Mesothelial cell of epicardium (in vitro differentiated cells): ENCODE measurements around the gene ZNF701. TPM values are rescaled to one million over a fixed set of nuclear protein-coding genes. Genes with fewer than 3 reads are reported as not detected.
"Not testable (repeated sequence)": the region's sequence is repeated elsewhere in the genome, so short reads cannot be mapped to it uniquely, and the experiment has no call there.

ENCODE experiments used
- DNase-seq, 2 experiments: peaks; one replicate each; pipeline ENCODE4 v3.0.0; 2021; ENCODE audit warnings: low spot score in 2 of 2; ENCODE audit not compliant: unreplicated experiment in 2 of 2
- H3K27ac Mint-ChIP-seq: 2 replicates; pipeline ENCODE4 v1.8.0; 2021; ENCODE audit warnings: mixed read lengths
- H3K27me3 Mint-ChIP-seq: 2 replicates; pipeline ENCODE4 v1.8.0; 2021; ENCODE audit warnings: low read depth, mixed read lengths
- H3K36me3 Mint-ChIP-seq: 2 replicates; pipeline ENCODE4 v1.8.0; 2021; ENCODE audit warnings: mixed read lengths
- H3K4me1 Mint-ChIP-seq: 2 replicates; pipeline ENCODE4 v1.8.0; 2021; ENCODE audit warnings: mixed read lengths
- H3K4me3 Mint-ChIP-seq: 2 replicates; pipeline ENCODE4 v1.8.0; 2021; ENCODE audit warnings: mild to moderate bottlenecking, moderate library complexity, mixed read lengths
- H3K9me3 Mint-ChIP-seq: 2 replicates; pipeline ENCODE4 v1.8.0; 2021; ENCODE audit warnings: mixed read lengths
- CTCF ChIP-seq: fragments of 200-600 bp; sonication (generic); IDR thresholded peaks from one replicate; pipeline ENCODE4 v1.5.0; 2021; ENCODE audit warnings: antibody characterized with exemption; ENCODE audit not compliant: unreplicated experiment
- total RNA-seq: library from RNA; stranded (reverse); gene quantifications from 3 replicates; pipeline ENCODE4 v1.2.1, GENCODE V29; 2021

The ZNF701 gene
- total RNA-seq, 1 donor from 2014 or later: 26.3 TPM

GRCh38 chr19:52541608-52542007 is 28.5 kb upstream of the ZNF701 start:
- Mint-ChIP-seq H3K36me3 (peaks cover 19% of the 10 kb centered on the region), H3K4me1 (peaks cover 2% of the 10 kb centered on the region), H3K27me3 (no peaks in the 10 kb centered on the region), H3K9me3 (no peaks in the 10 kb centered on the region), H3K27ac (no peak overlapping the region), H3K4me3 (no peak overlapping the region)
- no peak for DNase-seq
- no peak for TF ChIP-seq CTCF

GRCh38 chr19:52542541-52542940 is 27.5 kb upstream of the ZNF701 start:
- H3K4me1 Mint-ChIP-seq, DNase-seq, H3K4me3 Mint-ChIP-seq, H3K27me3 Mint-ChIP-seq, H3K27ac Mint-ChIP-seq, H3K9me3 Mint-ChIP-seq: not testable (repeated sequence)
- peaks cover 24% of the 10 kb centered on the region for H3K36me3 Mint-ChIP-seq

- Mint-ChIP-seq H3K4me1 (no peaks in the 10 kb centered on the region), H3K27ac (no peak overlapping the region), H3K4me3 (no peak overlapping the region), H3K36me3 (peaks cover 29% of the 10 kb centered on the region), H3K9me3 (no peaks in the 10 kb centered on the region), H3K27me3 (no peaks in the 10 kb centered on the region)
- TF ChIP-seq CTCF: no peak
- DNase-seq: no peak
Measured at GRCh38 chr19:52542984-52543664, 27.0 kb upstream of the ZNF701 start.

GRCh38 chr19:52554216-52554971 is 15.7 kb upstream of the ZNF701 start:
- Mint-ChIP-seq H3K36me3 (peaks cover 84% of the 10 kb centered on the region), H3K4me3 (no peak overlapping the region), H3K4me1 (no peaks in the 10 kb centered on the region), H3K27ac (no peak overlapping the region), H3K27me3 (no peaks in the 10 kb centered on the region), H3K9me3 (peaks cover 53% of the 10 kb centered on the region)
- no peak for DNase-seq
- TF ChIP-seq CTCF: no peak

- no peak for TF ChIP-seq CTCF
- peaks cover 46% of the 10 kb centered on the region for H3K9me3 Mint-ChIP-seq
- no peaks in the 10 kb centered on the region for H3K27me3 Mint-ChIP-seq
- no peaks in the 10 kb centered on the region for H3K4me1 Mint-ChIP-seq
- H3K27ac Mint-ChIP-seq: no peak overlapping the region
- no peak for DNase-seq
- peaks cover 81% of the 10 kb centered on the region for H3K36me3 Mint-ChIP-seq
- H3K4me3 Mint-ChIP-seq: no peak overlapping the region
Measured at GRCh38 chr19:52557231-52557995, 12.7 kb upstream of the ZNF701 start.

- H3K4me3 Mint-ChIP-seq, H3K4me1 Mint-ChIP-seq, DNase-seq, H3K27me3 Mint-ChIP-seq: not testable (repeated sequence)
- H3K27ac Mint-ChIP-seq: peak overlapping the region; percentile 61
- peaks cover 75% of the 10 kb centered on the region for H3K36me3 Mint-ChIP-seq
- peaks cover 31% of the 10 kb centered on the region for H3K9me3 Mint-ChIP-seq
Measured at GRCh38 chr19:52558732-52559445, 11.2 kb upstream of the ZNF701 start.

GRCh38 chr19:52561611-52562010 is 8.5 kb upstream of the ZNF701 start:
- not testable (repeated sequence) for H3K4me3 Mint-ChIP-seq, H3K4me1 Mint-ChIP-seq, DNase-seq, H3K27ac Mint-ChIP-seq, H3K27me3 Mint-ChIP-seq
- peaks cover 63% of the 10 kb centered on the region for H3K36me3 Mint-ChIP-seq
- peaks cover 12% of the 10 kb centered on the region for H3K9me3 Mint-ChIP-seq
